Nephron progenitor cell (in vitro differentiated cells): ENCODE results near the gene RAB3IP.

Experiments used
- DNase-seq: peaks from one replicate; pipeline ENCODE4 v3.0.0; 2021
- H3K27ac Mint-ChIP-seq: 2 replicates; pipeline ENCODE4 v1.8.0; 2021; ENCODE audit warnings: mild to moderate bottlenecking, moderate library complexity, mixed read lengths
- H3K27me3 Mint-ChIP-seq: 2 replicates; pipeline ENCODE4 v1.8.0; 2021; ENCODE audit warnings: mild to moderate bottlenecking, low read depth, mixed read lengths; ENCODE audit not compliant: poor library complexity
- H3K36me3 Mint-ChIP-seq: 2 replicates; pipeline ENCODE4 v1.8.0; 2021; ENCODE audit warnings: low read depth, mixed read lengths
- H3K4me1 Mint-ChIP-seq: 2 replicates; pipeline ENCODE4 v1.8.0; 2021; ENCODE audit warnings: mixed read lengths
- H3K4me3 Mint-ChIP-seq: 2 replicates; pipeline ENCODE4 v1.8.0; 2021; ENCODE audit warnings: mild to moderate bottlenecking, moderate library complexity, mixed read lengths
- H3K9me3 Mint-ChIP-seq: 2 replicates; pipeline ENCODE4 v1.8.0; 2021; ENCODE audit warnings: mild to moderate bottlenecking, moderate library complexity, mixed read lengths
- TF ChIP-seq, protein P1 (sequence below): fragments of 200-600 bp; sonication (generic); IDR thresholded peaks from 2 replicates; pipeline ENCODE4 v1.5.0; 2021; ENCODE audit warnings: antibody characterized with exemption

The RAB3IP gene, protein sequence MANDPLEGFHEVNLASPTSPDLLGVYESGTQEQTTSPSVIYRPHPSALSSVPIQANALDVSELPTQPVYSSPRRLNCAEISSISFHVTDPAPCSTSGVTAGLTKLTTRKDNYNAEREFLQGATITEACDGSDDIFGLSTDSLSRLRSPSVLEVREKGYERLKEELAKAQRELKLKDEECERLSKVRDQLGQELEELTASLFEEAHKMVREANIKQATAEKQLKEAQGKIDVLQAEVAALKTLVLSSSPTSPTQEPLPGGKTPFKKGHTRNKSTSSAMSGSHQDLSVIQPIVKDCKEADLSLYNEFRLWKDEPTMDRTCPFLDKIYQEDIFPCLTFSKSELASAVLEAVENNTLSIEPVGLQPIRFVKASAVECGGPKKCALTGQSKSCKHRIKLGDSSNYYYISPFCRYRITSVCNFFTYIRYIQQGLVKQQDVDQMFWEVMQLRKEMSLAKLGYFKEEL

DNA sequence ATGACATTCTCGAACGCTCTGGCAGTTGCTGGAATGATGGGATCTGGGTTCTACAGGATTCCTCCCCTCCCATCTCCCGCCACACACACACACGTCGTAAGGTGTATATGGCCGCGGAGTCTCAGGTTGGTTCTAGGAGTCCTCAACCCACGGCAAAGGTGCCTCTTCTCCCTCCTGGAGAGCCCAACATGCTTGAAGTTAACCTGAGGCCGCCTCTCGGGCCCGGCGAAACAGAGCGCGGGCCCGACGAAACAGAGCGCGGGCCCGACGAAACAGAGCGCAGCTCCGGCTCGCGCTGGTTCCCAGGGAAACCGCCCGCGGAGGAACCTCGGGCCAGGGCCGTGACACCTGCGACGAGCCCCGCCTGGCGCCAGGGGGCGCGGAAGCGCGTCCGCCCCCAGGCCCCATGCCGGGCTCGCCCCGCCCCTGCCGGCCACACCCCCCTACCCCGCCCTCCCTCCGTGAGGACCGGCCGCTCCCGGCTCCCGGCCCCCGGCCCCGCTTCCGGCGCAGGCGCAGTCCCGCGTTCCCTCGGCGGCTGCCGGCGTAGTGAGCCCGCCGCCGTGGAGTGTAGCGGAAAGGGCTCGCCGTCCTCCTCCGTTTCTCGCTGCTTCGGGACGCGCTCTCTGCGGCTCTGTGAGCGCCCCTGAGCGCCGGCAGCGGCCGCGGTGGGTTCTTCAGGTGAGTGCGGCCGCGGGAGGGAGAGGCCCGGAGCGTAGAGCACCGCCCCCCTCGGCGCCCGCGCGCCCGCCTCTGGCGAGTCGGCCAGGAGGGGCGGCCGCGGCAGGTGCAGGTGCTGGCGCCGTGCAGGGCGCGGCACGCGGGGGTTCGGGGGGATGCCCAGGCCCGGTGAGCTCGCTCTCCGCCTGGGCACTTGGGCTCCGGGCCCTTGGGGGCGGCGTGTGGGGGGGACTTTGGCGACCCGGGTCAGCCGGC is at the start of gene RAB3IP:
RAB3IP (plus strand) TSS at position 510 of the 936 bp plus-strand sequence. CDS start 16,549 bp downstream, outside the sequence.
- Mint-ChIP-seq H3K4me1 (peaks cover 17% of the 10 kb centered on the region), H3K4me3 (peak within 1 kb of the TSS; percentile 88), H3K27ac (no peak within 1 kb of the TSS), H3K9me3 (no peaks in the 10 kb centered on the region), H3K27me3 (peaks cover 70% of the 10 kb centered on the region), H3K36me3 (no peaks in the 10 kb centered on the region)
- TF ChIP-seq, protein P1, sequence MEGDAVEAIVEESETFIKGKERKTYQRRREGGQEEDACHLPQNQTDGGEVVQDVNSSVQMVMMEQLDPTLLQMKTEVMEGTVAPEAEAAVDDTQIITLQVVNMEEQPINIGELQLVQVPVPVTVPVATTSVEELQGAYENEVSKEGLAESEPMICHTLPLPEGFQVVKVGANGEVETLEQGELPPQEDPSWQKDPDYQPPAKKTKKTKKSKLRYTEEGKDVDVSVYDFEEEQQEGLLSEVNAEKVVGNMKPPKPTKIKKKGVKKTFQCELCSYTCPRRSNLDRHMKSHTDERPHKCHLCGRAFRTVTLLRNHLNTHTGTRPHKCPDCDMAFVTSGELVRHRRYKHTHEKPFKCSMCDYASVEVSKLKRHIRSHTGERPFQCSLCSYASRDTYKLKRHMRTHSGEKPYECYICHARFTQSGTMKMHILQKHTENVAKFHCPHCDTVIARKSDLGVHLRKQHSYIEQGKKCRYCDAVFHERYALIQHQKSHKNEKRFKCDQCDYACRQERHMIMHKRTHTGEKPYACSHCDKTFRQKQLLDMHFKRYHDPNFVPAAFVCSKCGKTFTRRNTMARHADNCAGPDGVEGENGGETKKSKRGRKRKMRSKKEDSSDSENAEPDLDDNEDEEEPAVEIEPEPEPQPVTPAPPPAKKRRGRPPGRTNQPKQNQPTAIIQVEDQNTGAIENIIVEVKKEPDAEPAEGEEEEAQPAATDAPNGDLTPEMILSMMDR = peak; percentile 59
- DNase-seq = peak; percentile 98

DNA sequence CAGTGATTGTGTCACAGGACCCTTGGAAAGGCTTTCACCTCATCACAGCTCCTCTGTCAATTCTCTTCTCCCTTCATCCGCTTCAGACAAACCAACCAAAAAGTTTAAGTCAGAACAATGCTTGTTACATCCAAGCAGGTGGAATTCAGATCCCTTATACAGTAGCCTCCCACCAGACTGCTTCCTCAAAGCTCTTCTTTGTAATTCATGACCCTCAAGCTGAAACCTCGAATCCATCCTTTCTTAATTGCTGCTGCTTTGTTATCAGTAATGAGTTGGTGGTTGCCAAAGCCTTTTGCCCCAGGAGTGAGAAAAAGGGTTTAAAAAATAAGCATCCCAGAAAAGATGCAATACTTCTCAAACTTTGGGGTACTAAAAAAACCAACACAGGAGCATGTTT is 49.0 kb upstream of the RAB3IP start:
- Mint-ChIP-seq H3K4me3 (no peak overlapping the region), H3K36me3 (no peaks in the 10 kb centered on the region), H3K27me3 (peaks cover 13% of the 10 kb centered on the region), H3K9me3 (peaks cover 5% of the 10 kb centered on the region), H3K4me1 (peaks cover 41% of the 10 kb centered on the region), H3K27ac (no peak overlapping the region)
- DNase-seq = no peak
- TF ChIP-seq, protein P1 = no peak

DNA sequence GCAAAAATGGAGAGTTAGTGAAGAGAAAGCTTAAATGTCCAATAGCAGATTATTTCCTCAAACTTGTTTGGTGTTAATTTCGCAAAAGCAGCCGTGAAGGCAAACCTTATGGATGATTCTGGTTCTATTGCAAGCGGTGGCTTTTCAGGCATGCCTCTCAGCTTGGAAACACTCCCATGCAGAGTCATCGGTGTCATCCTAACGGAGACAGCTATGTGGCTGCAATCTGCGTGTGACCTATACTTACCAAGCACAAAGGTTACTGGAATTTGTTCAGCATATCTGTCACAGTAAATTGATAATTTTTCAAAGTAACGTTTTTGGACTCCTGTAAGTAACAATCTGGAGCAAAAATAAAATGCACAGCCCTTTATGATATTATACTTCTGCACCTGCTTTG is 44.5 kb upstream of the RAB3IP start:
- H3K9me3 Mint-ChIP-seq = peaks cover 5% of the 10 kb centered on the region
- H3K27me3 Mint-ChIP-seq = peaks cover 8% of the 10 kb centered on the region
- TF ChIP-seq, protein P1 = no peak
- no peak overlapping the region for H3K27ac Mint-ChIP-seq
- no peaks in the 10 kb centered on the region for H3K36me3 Mint-ChIP-seq
- no peak overlapping the region for H3K4me3 Mint-ChIP-seq
- DNase-seq = no peak
- H3K4me1 Mint-ChIP-seq = peaks cover 12% of the 10 kb centered on the region

DNA sequence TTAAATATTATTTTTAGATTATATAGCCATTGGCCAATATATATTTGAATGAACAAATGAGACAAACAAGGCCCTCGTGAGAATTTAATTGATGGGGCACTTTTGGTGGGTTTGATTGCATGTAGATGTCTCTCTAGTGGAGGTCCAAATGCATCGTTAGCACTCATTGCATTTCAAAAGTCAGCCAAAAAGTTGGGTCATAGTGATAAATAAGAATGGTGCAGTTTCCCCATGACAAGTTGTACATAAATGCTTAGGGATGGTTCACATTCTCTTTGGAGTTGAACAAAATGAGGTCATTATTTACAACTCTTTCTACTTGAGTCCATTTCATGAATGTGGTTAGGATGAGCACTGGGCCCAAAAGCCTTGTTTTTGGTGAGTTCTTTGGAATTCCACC is 40.6 kb upstream of the RAB3IP start:
- no peak overlapping the region for H3K4me3 Mint-ChIP-seq
- no peak for DNase-seq
- TF ChIP-seq, protein P1 = no peak
- H3K36me3 Mint-ChIP-seq = no peaks in the 10 kb centered on the region
- H3K27me3 Mint-ChIP-seq = peaks cover 4% of the 10 kb centered on the region
- no peaks in the 10 kb centered on the region for H3K9me3 Mint-ChIP-seq
- H3K4me1 Mint-ChIP-seq = peaks cover 14% of the 10 kb centered on the region
- H3K27ac Mint-ChIP-seq = no peak overlapping the region

DNA sequence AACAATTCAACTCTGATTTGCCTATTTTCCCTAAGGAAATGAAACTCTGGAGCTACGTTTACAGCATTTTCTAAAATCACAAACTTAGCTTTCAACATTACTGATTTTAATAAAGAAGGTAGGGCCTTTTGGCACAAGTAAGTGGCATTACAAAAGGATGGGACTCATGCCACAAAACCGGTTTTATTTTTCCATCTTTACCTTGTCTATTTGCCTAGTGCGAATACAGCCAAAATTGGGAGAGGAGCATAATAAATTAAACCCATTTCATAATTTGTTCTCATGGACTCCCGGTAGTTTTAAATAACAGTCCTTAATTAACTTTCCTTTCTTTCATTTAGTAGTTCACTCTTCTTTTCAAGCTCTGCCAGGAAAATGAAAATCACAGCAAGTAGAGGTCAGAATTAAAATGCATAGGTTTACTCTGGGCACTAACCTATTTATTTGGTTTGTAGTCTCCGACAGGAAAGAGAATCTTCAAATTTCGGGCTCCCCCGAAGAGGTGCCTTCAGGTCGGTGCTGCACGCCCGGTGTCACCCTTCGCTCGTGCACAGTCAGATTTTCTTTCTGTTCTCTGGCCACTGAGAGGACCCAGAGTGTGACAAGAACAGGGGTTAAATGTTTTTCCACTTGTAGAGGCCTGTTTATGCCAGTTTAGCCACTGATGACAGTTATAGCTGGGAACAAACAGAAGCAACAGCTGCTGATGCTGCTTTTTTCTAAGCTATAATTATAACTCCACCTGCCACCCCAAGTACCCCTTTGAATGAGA is 39.7 kb upstream of the RAB3IP start, which contains the start of gene BEST3:
BEST3 (minus strand) TSS at position 535 of the 772 bp plus-strand sequence. CDS start 1,505 bp downstream, outside the sequence.
- DNase-seq = no peak
- Mint-ChIP-seq H3K4me3 (no peak within 1 kb of the TSS), H3K4me1 (peaks cover 15% of the 10 kb centered on the region), H3K27ac (no peak within 1 kb of the TSS), H3K36me3 (no peaks in the 10 kb centered on the region), H3K27me3 (peaks cover 4% of the 10 kb centered on the region), H3K9me3 (no peaks in the 10 kb centered on the region)
- TF ChIP-seq, protein P1 = no peak
